Right forelimb (tissue), 1 donor: Measurements from ENCODE around the gene FGD2.

ENCODE experiments used
- DNase-seq: peaks from one replicate; pipeline ENCODE4 v3.0.0-alpha.2; 2018

Gene FGD2

DNA sequence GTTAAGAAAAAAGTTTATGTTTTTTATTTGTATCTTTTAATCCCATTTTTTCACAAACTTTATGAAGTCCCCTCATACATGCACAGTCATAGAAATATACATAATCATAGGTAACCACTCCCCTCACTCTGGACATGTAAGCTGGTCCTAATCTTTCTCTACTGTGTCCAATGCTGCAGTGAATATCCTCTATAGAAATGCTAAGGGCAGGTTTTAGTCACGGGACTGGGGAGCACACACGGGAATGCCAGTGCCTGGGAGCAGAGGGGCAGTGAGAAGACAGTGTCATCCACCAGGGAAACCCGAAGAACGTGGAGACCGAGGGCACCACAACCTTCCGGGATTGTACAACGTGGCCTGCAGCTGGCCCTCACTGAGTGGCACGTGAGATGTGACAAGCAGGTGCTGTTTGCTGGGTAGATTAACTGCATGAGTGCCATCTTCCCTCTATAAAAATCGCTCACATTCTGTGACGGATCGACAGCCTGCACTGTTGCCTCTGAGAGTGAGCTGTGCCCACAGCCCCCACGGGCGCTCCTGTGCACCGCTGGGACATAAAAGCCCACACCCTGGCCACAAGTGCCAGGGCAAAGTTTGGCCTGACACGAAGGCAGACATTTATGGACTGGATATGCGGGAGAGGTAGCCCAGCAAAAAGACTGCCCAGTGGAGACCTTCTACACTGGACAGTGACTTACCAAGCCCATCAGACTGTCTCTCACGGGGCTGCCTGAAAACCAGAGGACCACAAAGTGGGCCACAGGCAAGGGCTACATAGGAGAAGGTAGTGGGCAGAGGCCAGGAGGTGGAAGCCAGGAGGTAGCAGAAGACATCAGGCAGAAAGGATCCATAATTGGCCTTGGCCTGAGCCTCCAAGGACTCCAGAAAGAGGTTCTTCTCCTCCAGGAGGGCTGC lies 63.2 kb downstream of the FGD2 start:
- no peak for DNase-seq

DNA sequence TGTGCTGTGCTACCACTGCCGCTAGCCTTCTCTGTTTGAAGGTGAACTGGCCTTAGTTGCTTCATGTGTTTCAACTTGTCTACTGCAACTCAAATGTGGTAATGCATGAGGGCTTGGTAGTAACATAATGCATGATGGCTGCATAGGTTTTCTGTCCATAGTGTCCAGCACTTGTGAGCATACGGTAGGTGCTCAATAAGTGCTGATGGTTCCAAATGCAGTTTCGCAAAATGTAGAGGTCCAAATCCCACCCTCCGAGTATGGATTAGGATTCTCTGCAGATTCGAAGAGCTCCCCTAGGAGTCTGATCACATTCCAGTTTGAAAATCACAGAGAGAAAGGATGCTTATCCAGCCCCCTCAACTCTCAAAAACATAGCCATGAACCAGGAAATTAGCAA lies 64.2 kb downstream of the FGD2 start:
- DNase-seq = no peak

DNA sequence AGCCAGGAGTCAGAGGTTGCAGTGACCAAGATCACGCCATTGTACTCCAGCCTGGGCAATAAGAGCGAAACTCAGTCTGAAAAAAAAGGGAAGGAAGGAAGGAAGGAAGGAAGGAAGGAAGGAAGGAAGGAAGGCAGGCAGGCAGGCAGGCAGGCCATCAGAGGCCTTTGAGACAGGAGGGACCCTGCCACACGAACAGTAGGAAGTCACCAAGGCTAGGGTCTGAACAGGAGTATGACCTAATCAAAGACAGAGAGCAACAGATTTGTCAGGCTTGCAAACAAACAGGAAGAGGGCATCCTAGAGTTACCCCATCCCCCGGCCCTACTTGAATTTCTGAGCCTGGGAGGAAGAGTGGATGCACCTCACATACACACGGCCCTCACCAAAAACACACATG lies 67.1 kb downstream of the FGD2 start:
- DNase-seq = no peak

DNA sequence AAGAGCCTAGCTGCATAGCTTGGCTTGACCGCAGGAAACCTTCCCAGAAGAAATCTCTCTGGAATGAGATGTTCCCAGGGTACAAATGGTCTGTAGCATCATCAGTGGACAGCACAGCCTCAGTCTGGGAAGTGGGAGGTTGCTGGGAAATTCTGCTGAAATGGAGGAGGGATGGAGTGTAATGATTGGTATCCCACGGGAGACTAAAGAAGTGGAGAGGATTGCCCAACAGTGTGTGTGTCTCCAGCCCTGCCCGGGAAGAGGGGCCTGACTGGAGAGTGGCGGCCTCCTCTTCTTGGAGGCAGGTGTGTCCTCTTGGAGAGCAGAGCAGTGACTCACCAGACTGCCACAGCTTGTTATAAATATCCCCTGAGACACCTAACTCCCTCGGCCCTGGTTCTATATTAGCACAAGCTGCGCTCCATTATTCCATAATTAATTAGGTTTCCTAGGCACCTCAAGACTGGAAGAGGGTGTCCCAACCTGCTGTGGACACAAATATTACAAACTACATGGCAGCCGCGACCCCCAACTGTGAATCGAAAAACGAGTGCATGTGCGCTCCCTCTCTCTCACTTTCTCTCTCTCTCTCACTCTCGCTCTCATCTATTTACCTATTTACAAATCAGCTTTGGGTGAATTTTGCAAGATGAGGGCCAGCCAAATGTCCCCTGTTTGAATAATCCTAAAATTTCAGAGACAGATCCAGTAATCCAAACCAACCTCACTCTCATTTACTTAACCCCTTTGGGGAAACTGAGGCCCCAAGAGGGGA lies 68.8 kb downstream of the FGD2 start:
- DNase-seq = no peak

DNA sequence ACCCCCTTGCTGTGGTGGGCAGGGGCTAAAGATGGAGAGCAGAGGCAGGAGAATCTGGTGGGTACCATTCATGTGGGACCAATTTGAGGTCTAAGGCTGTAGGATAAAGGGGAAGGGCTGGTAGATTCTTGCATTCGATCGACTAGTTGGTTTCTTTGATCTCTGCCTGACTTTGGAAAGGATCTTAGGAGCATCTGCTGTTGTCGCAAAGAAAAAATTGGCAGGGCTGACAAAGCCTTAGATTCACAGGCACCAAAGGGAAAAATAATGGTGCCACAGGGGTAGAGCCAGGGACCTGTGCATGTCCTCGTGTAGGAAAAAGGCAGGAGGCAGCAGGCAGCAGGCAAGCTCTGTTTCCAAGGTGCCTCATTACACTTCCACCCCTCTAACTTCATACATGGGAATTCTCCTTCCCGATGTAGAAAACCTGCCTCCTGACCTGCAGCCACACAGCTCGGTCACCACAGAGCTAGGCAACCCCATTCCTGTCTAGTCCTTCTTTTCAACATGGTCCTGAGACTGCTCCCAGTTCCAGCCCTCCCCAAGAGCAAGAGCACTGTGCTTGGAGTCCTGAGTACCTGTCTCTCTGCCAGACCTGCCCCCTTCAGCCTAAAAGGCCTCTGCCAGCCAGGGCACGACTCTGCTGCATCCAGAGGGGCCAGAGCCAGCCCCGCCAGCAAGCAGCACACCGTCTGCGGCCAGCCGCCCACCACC lies 71.9 kb downstream of the FGD2 start:
- no peak for DNase-seq

DNA sequence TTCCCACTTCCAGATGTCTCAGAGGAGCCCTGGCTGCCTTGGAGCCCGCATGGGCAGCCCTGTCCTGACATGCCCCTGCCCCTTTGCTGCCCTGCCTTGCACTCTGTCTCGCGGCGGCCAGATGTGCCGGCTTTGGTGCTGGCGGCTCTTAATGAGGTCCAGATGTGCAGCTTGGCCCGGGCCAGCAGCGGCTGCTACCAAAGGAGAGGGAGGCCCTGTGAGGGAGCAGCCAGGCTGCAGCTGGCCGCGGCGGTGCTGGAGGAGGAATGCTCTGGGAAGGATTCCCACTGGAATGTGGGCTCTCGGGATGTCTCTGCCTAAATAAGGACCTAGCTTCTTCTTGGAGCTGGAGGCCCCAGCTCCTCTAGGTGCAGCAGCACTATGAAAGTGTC lies 72.4 kb downstream of the FGD2 start:
- DNase-seq = peak; percentile 92
